Measurements from ENCODE around the gene TNK2. TPM values are rescaled to one million over a fixed set of nuclear protein-coding genes. Genes with fewer than 3 reads are reported as not detected.

Gene TNK2
- total and polyA plus RNA-seq, 2 donors (not counting 1 experiment from before 2014, with no cell fraction given), result 131 to 198 TPM

DNA sequence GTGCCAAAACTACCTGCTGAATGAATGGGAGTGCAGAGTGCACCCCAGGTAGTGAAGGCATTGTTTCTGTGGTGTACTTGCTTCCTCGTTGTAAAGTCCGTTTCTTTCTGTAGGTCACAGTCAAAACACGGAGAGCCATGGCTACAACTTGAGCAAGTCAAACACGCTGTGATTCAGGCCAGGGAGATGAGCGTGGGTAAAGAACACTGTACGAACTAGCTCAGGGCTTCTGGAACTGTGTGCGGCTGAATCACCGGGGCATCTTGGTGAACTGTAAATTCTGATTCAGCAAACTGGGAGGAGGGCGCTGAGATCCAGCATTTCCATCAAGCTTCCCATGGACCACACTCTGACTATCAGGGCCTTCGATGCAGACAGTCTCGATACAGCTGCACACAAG is 5.0 kb upstream of the TNK2 start:
- WGBS (ENCODE audit: insufficient coverage), result 93% methylated on average over 11 of the region's 11 CpGs

DNA sequence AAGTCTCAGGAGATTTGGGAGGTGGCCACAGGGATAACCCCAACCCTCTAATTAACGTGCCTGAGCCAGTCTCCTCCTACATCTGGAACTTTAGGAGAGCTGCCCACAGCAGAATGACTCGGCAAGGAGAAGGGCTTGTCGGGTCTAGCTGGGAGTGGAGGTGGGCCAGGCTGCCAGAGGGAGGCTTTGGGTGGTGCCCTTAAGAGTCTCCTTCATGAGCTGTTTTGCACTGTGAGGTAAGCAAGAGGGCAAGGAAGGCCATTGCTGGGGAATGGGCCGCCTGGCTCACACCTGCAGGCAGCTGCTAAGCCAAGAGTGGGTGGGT is 3.6 kb upstream of the TNK2 start:
- peaks cover 25% of the 10 kb centered on the region for H3K4me1 Mint-ChIP-seq
- Histone ChIP-seq H3K4me3 (ENCODE audit: control extremely low read depth in 1 of 5, extremely low read depth in 1 of 5, insufficient read depth in 1 of 5, low read depth in 2 of 5, low read length in 4 of 5) (no peak overlapping the region), H2AFZ (ENCODE audit: insufficient read depth, low read depth, low read length, poor library complexity, severe bottlenecking) (no peak overlapping the region), H4K20me1 (ENCODE audit: control insufficient read depth, insufficient read depth, low read length, poor library complexity, severe bottlenecking) (no peaks in the 10 kb centered on the region), H3K36me3 (replicated peaks in 1 of 2; ENCODE audit: control extremely low read depth in 1 of 2, control insufficient read depth in 1 of 2, extremely low read depth in 1 of 2, insufficient read depth in 2 of 2, low read length in 1 of 2) (no peaks in the 10 kb centered on the region), H3K79me2 (ENCODE audit: control insufficient read depth, insufficient read depth, low read length) (peaks cover 14% of the 10 kb centered on the region), H3K27ac (ENCODE audit: low read length in 2 of 2) (no peak overlapping the region), H3K4me1 (ENCODE audit: control insufficient read depth in 2 of 2, insufficient read depth in 2 of 2, low read length in 2 of 2) (peaks cover 22 to 29% of the 10 kb centered on the region in 2 donors), H3K4me2 (replicated peaks; ENCODE audit: low read depth, low read length, poor library complexity, severe bottlenecking) (no peak overlapping the region), H3K27me3 (replicated peaks in 1 of 4; ENCODE audit: control extremely low read depth in 1 of 4, control insufficient read depth in 3 of 4, insufficient read depth in 4 of 4, low read length in 3 of 4) (no peaks in the 10 kb centered on the region), H3K9me3 (ENCODE audit: control extremely low read depth in 1 of 3, control insufficient read depth in 2 of 3, insufficient read depth in 1 of 3, low read length in 2 of 3) (no peaks in the 10 kb centered on the region), H3K9ac (ENCODE audit: low read length) (no peak overlapping the region)
- H3K4me3 Mint-ChIP-seq, result no peak overlapping the region
- H3K9me3 Mint-ChIP-seq (ENCODE audit: insufficient read depth), result no peaks in the 10 kb centered on the region
- no peak for TF ChIP-seq EZH2 (IDR thresholded peaks at IDR 0.05; ENCODE audit: borderline replicate concordance, insufficient read depth, low read depth, low read length, poor library complexity, severe bottlenecking)
- TF ChIP-seq, protein P1, sequence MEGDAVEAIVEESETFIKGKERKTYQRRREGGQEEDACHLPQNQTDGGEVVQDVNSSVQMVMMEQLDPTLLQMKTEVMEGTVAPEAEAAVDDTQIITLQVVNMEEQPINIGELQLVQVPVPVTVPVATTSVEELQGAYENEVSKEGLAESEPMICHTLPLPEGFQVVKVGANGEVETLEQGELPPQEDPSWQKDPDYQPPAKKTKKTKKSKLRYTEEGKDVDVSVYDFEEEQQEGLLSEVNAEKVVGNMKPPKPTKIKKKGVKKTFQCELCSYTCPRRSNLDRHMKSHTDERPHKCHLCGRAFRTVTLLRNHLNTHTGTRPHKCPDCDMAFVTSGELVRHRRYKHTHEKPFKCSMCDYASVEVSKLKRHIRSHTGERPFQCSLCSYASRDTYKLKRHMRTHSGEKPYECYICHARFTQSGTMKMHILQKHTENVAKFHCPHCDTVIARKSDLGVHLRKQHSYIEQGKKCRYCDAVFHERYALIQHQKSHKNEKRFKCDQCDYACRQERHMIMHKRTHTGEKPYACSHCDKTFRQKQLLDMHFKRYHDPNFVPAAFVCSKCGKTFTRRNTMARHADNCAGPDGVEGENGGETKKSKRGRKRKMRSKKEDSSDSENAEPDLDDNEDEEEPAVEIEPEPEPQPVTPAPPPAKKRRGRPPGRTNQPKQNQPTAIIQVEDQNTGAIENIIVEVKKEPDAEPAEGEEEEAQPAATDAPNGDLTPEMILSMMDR (IDR thresholded peaks at IDR 0.05), result no peak
- intact Hi-C loops (cut with micrococcal nuclease), result no loop called here
- ATAC-seq (ENCODE audit: low read depth) (no peak), DNase-seq (no peak)
- no peak overlapping the region for H3K27ac Mint-ChIP-seq
- 68% methylated on average over 3 of the region's 4 CpGs for WGBS (ENCODE audit: insufficient coverage)
- POLR2A ChIA-PET, result interaction anchor here (0.6 to 1.4 kb wide), 3 partner anchors 10 to 166 kb away, joined by 3 to 6 read pairs (median 4); no protein-coding TSS in a partner anchor
- H3K27me3 Mint-ChIP-seq, result peaks cover 3% of the 10 kb centered on the region
- CTCF ChIA-PET, result interaction anchor here (0.8 to 6.7 kb wide), 6 partner anchors 11 to 641 kb away, joined by 3 to 233 read pairs (median 5); partner anchors contain the start of gene XXYLT1

More for the DNA sequence above, 5.0 kb upstream of the TNK2 start:
- Mint-ChIP-seq H3K27me3 (peaks cover 3% of the 10 kb centered on the region), H3K4me3 (no peak overlapping the region), H3K27ac (no peak overlapping the region), H3K9me3 (ENCODE audit: insufficient read depth) (no peaks in the 10 kb centered on the region), H3K4me1 (peaks cover 11% of the 10 kb centered on the region)
- no peak for ATAC-seq (ENCODE audit: low read depth)
- Histone ChIP-seq H3K9me3 (ENCODE audit: control extremely low read depth in 1 of 3, control insufficient read depth in 2 of 3, insufficient read depth in 1 of 3, low read length in 2 of 3) (no peaks in the 10 kb centered on the region), H3K4me1 (ENCODE audit: control insufficient read depth in 2 of 2, insufficient read depth in 2 of 2, low read length in 2 of 2) (peaks cover 9 to 16% of the 10 kb centered on the region in 2 donors), H3K79me2 (ENCODE audit: control insufficient read depth, insufficient read depth, low read length) (peaks cover 3% of the 10 kb centered on the region), H3K27ac (ENCODE audit: low read length in 2 of 2) (no peak overlapping the region), H3K4me3 (ENCODE audit: control extremely low read depth in 1 of 5, extremely low read depth in 1 of 5, insufficient read depth in 1 of 5, low read depth in 2 of 5, low read length in 4 of 5) (no peak overlapping the region), H2AFZ (ENCODE audit: insufficient read depth, low read depth, low read length, poor library complexity, severe bottlenecking) (no peak overlapping the region), H3K9ac (ENCODE audit: low read length) (no peak overlapping the region), H4K20me1 (ENCODE audit: control insufficient read depth, insufficient read depth, low read length, poor library complexity, severe bottlenecking) (no peaks in the 10 kb centered on the region), H3K27me3 (replicated peaks in 1 of 4; ENCODE audit: control extremely low read depth in 1 of 4, control insufficient read depth in 3 of 4, insufficient read depth in 4 of 4, low read length in 3 of 4) (no peaks in the 10 kb centered on the region), H3K4me2 (replicated peaks; ENCODE audit: low read depth, low read length, poor library complexity, severe bottlenecking) (no peak overlapping the region), H3K36me3 (replicated peaks in 1 of 2; ENCODE audit: control extremely low read depth in 1 of 2, control insufficient read depth in 1 of 2, extremely low read depth in 1 of 2, insufficient read depth in 2 of 2, low read length in 1 of 2) (no peaks in the 10 kb centered on the region)
- ChIA-PET POLR2A (interaction anchor here (0.6 to 0.9 kb wide), 2 partner anchors 18 to 155 kb away, joined by 3 to 4 read pairs; no protein-coding TSS in a partner anchor), CTCF (interaction anchor here (2.9 to 6.7 kb wide), 4 partner anchors 11 to 61 kb away, joined by 31 to 233 read pairs (median 128); no protein-coding TSS in a partner anchor)
- DNase-seq, result no peak
- TF ChIP-seq, protein P1 (IDR thresholded peaks at IDR 0.05), result no peak
- TF ChIP-seq EZH2 (IDR thresholded peaks at IDR 0.05; ENCODE audit: borderline replicate concordance, insufficient read depth, low read depth, low read length, poor library complexity, severe bottlenecking), result no peak
- intact Hi-C loops (cut with micrococcal nuclease), result no loop called here
